ENCODE results near the gene VWA5B2. TPM values are rescaled to one million over a fixed set of nuclear protein-coding genes. Genes with fewer than 3 reads are reported as not detected.

Gene VWA5B2
- total and polyA plus RNA-seq, 9 of the 15 experiments (the other 6 are each of a cell fraction or from before 2014, with no cell fraction given) = 0.04 TPM; not detected in 8

- in situ Hi-C loops (cut with MboI) = no loop called here
- no peaks in the 10 kb centered on the region for H3K36me3 ChIP-seq (ENCODE audit: control insufficient read depth, insufficient read depth, low read length)
- peaks cover 34% of the 10 kb centered on the region for H4K20me1 ChIP-seq (replicated peaks; ENCODE audit: control insufficient read depth, insufficient read depth, low read length)
- WGBS (ENCODE audit: insufficient coverage, low coverage, missing lambda C conversion rate) = 18% methylated on average over 21 of the region's 28 CpGs
- peak overlapping the region in 1 of 2 experiments; percentile 45; a peak in 1 of 4 replicates for H3K9ac ChIP-seq (ENCODE audit: insufficient read depth in 1 of 2, low read depth in 2 of 2, low read length in 2 of 2)
- no peaks in the 10 kb centered on the region for H3K9me3 ChIP-seq (replicated peaks; ENCODE audit: control insufficient read depth, insufficient read depth, low read depth, low read length)
- peak; percentile 11 for ATAC-seq
- H3K4me1 ChIP-seq (replicated peaks in 1 of 2; ENCODE audit: control insufficient read depth in 2 of 2, insufficient read depth in 2 of 2, low read length in 2 of 2) = peaks cover 14 to 36% of the 10 kb centered on the region in 2 experiments; a peak in 4 of 5 replicates
- no peak overlapping the region for H2AFZ ChIP-seq (ENCODE audit: low read depth, low read length)
- no peak for DNase-seq (ENCODE audit: extremely low read depth in 1 of 4, low spot score in 3 of 4)
- no peak for TF ChIP-seq PHF8 (IDR thresholded peaks at IDR 0.05; ENCODE audit: borderline replicate concordance, low read length)
- no peak for TF ChIP-seq ZNF41 (CRISPR knock-in tag; conservative IDR thresholded peaks at IDR 0.05)
- TF ChIP-seq CAMTA2 (CRISPR knock-in tag; conservative IDR thresholded peaks at IDR 0.05) = no peak
- no peak for TF ChIP-seq ATF7 (IDR thresholded peaks at IDR 0.05)
- no peak for TF ChIP-seq COPS2 (conservative IDR thresholded peaks at IDR 0.05)
- TF ChIP-seq HDAC3 (IDR thresholded peaks at IDR 0.05; ENCODE audit: borderline replicate concordance, partially characterized antibody) = no peak
- TF ChIP-seq ZC3H11A (IDR thresholded peaks at IDR 0.05; ENCODE audit: low read depth, low read length) = no peak
- TF ChIP-seq, protein P1, sequence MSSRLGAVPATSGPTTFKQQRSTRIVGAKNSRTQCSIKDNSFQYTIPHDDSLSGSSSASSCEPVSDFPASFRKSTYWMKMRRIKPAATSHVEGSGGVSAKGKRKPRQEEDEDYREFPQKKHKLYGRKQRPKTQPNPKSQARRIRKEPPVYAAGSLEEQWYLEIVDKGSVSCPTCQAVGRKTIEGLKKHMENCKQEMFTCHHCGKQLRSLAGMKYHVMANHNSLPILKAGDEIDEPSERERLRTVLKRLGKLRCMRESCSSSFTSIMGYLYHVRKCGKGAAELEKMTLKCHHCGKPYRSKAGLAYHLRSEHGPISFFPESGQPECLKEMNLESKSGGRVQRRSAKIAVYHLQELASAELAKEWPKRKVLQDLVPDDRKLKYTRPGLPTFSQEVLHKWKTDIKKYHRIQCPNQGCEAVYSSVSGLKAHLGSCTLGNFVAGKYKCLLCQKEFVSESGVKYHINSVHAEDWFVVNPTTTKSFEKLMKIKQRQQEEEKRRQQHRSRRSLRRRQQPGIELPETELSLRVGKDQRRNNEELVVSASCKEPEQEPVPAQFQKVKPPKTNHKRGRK (tag; IDR thresholded peaks at IDR 0.05) = no peak
- no peak for TF ChIP-seq MCM3 (IDR thresholded peaks at IDR 0.05)
- no peak for TF ChIP-seq CBFB (CRISPR knock-in tag; IDR thresholded peaks at IDR 0.05)
- no peak for TF ChIP-seq MAZ (CRISPR knock-in tag; conservative IDR thresholded peaks at IDR 0.05 in 1 of 2, IDR thresholded peaks at IDR 0.05 in 1 of 2)
- TF ChIP-seq ZNF583 (CRISPR knock-in tag; IDR thresholded peaks at IDR 0.05) = no peak
- TF ChIP-seq RBM34 (IDR thresholded peaks at IDR 0.05; ENCODE audit: borderline replicate concordance, insufficient read depth, low read length) = no peak
- TF ChIP-seq WHSC1 (IDR thresholded peaks at IDR 0.05; ENCODE audit: low read length) = no peak
- TF ChIP-seq MXD1 (CRISPR knock-in tag; IDR thresholded peaks at IDR 0.05; ENCODE audit: borderline replicate concordance, poor library complexity, severe bottlenecking) = no peak
- no peak overlapping the region for H3K4me2 ChIP-seq (ENCODE audit: insufficient read depth, low read length)
- intact Hi-C loops (cut with micrococcal nuclease) = no loop called here
- no peaks in the 10 kb centered on the region; the same call in 2 of the 3 replicates for H3K79me2 ChIP-seq (ENCODE audit: control insufficient read depth, insufficient read depth, low read length)
- FAIRE-seq = no peak
- peaks cover 10 to 31% of the 10 kb centered on the region in 2 experiments; a peak in 4 of 5 replicates for H3K27me3 ChIP-seq (ENCODE audit: control insufficient read depth in 2 of 2, insufficient read depth in 2 of 2, low read length in 2 of 2)
- POLR2A ChIA-PET = no interaction called here
- CTCF ChIA-PET (ENCODE audit: low intra/inter-chr PET ratio) = interaction anchor here (0.6 kb wide), 1 partner anchor 9 kb away, joined by 3 read pairs; no protein-coding TSS in a partner anchor
- BruUV-seq (replicated peaks) = no TSS peak
- no peaks in the 10 kb centered on the region for H3K9me1 ChIP-seq (ENCODE audit: control insufficient read depth, insufficient read depth, low read length)
- H3K4me3 ChIP-seq = no peak overlapping the region
- no peak overlapping the region for H3K27ac ChIP-seq (ENCODE audit: extremely low read depth, low read depth, low read length)
These were observed 30.1 kb downstream of the VWA5B2 start for GRCh38 chr3:184259396-184259877.

All from K562 (cell line).